HT1080 (cell line): ENCODE data around the gene HS6ST3. TPM values are rescaled to one million over a fixed set of nuclear protein-coding genes. Genes with fewer than 3 reads are reported as not detected.
"Not testable (repeated sequence)": the region's sequence is repeated elsewhere in the genome, so short reads cannot be mapped to it uniquely, and the experiment has no call there.

Experiments used
- DNase-seq: peaks from one replicate; pipeline ENCODE4 v3.0.0-alpha.2; 2015; ENCODE audit warnings: low read depth
- polyA plus RNA-seq, 2 experiments: library from polyadenylated mRNA; depleted of rRNA; stranded (reverse); fragments of >200 nt; gene quantifications; 2 replicates each; pipeline ENCODE4 v1.2.3, GENCODE V29; 2015
- total RNA-seq: library from RNA; depleted of rRNA; stranded (reverse); fragments of >200 nt; shearing (Covaris generic); gene quantifications from 2 replicates; pipeline ENCODE4 v1.2.3, GENCODE V29; 2014; rRNA removed

Gene HS6ST3
- 0.40 and 0.45 TPM in 2 replicates for total RNA-seq
- 0.34 and 0.52 TPM in 2 replicates for polyA plus RNA-seq (2015; cell fraction: cytosol; rRNA removed)
- polyA plus RNA-seq (2015; cell fraction: nucleus; rRNA removed): 0.43 and 0.48 TPM in 2 replicates

- DNase-seq: peak; percentile 34
Measured at GRCh38 chr13:96089749-96090239, at the start of gene HS6ST3. Gene HS6ST3 (plus strand): TSS chr13:96090107.

GRCh38 chr13:96041326-96042110, 48.4 kb upstream of the HS6ST3 start:
- DNase-seq: no peak

GRCh38 chr13:96044238-96044637, 45.7 kb upstream of the HS6ST3 start:
- no peak for DNase-seq

- DNase-seq: not testable (repeated sequence)
Measured at GRCh38 chr13:96046449-96047126, 43.3 kb upstream of the HS6ST3 start.

GRCh38 chr13:96050955-96051354, 39.0 kb upstream of the HS6ST3 start:
- not testable (repeated sequence) for DNase-seq

- not testable (repeated sequence) for DNase-seq
Measured at GRCh38 chr13:96051491-96051890, 38.4 kb upstream of the HS6ST3 start.

GRCh38 chr13:96051946-96052345, 38.0 kb upstream of the HS6ST3 start:
- not testable (repeated sequence) for DNase-seq

- DNase-seq: peak; percentile 57
Measured at GRCh38 chr13:96052656-96053002, 37.3 kb upstream of the HS6ST3 start.

- peak; percentile 93 for DNase-seq
Measured at GRCh38 chr13:96053003-96053703, 36.8 kb upstream of the HS6ST3 start, which contains the start of gene UGGT2. Gene UGGT2 (minus strand): TSS chr13:96053401. CDS start chr13:96053312, 89 bp downstream.

- no peak for DNase-seq
Measured at GRCh38 chr13:96065849-96066248, 24.1 kb upstream of the HS6ST3 start.

GRCh38 chr13:96068729-96069128, 21.2 kb upstream of the HS6ST3 start:
- no peak for DNase-seq

GRCh38 chr13:96071504-96071903, 18.4 kb upstream of the HS6ST3 start:
- no peak for DNase-seq

GRCh38 chr13:96072392-96072791, 17.5 kb upstream of the HS6ST3 start:
- DNase-seq: no peak

GRCh38 chr13:96075953-96076543, 13.9 kb upstream of the HS6ST3 start:
- DNase-seq: no peak

GRCh38 chr13:96080676-96081075, 9.2 kb upstream of the HS6ST3 start:
- DNase-seq: no peak

- no peak for DNase-seq
Measured at GRCh38 chr13:96081888-96082287, 8.0 kb upstream of the HS6ST3 start.

GRCh38 chr13:96082640-96083039, 7.3 kb upstream of the HS6ST3 start:
- DNase-seq: peak; percentile 69

GRCh38 chr13:96086736-96087135, 3.2 kb upstream of the HS6ST3 start:
- no peak for DNase-seq

GRCh38 chr13:96089139-96089538, 768 bp upstream of the HS6ST3 start:
- DNase-seq: no peak

GRCh38 chr13:96090240-96091101, 564 bp downstream of the HS6ST3 start:
- no peak for DNase-seq
